Iris pigment epithelial cell (primary cell): ENCODE measurements around the gene ZBTB11.
"Not testable (repeated sequence)": the region's sequence is repeated elsewhere in the genome, so short reads cannot be mapped to it uniquely, and the experiment has no call there.

Experiments used
- DNase-seq: peaks from one replicate; pipeline ENCODE4 v3.0.0-alpha.2; 2011; ENCODE audit warnings: low read depth

ZBTB11 gene

GRCh38 chr3:101676765-101677435 is at the start of gene ZBTB11:
Gene ZBTB11, minus strand, starts transcription at chr3:101677132. Its CDS starts 218 bp downstream, at chr3:101676914.
- DNase-seq, result peak; percentile 100

- no peak for DNase-seq
Measured at GRCh38 chr3:101725890-101726275, 49.0 kb upstream of the ZBTB11 start.

- no peak for DNase-seq
Measured at GRCh38 chr3:101725194-101725889, 48.4 kb upstream of the ZBTB11 start.

- DNase-seq, result peak; percentile 97
Measured at GRCh38 chr3:101724329-101725193, 47.6 kb upstream of the ZBTB11 start, which contains the start of gene CEP97. Gene CEP97, plus strand, starts transcription at chr3:101724614. Its CDS starts 63 bp downstream, at chr3:101724677.

- DNase-seq, result no peak
Measured at GRCh38 chr3:101722394-101723173, 45.7 kb upstream of the ZBTB11 start.

GRCh38 chr3:101720851-101721840 is 44.2 kb upstream of the ZBTB11 start:
- DNase-seq, result no peak

- DNase-seq, result no peak
Measured at GRCh38 chr3:101719604-101720185, 42.8 kb upstream of the ZBTB11 start.

GRCh38 chr3:101718455-101718854 is 41.5 kb upstream of the ZBTB11 start:
- no peak for DNase-seq

- no peak for DNase-seq
Measured at GRCh38 chr3:101709126-101709525, 32.2 kb upstream of the ZBTB11 start.

- DNase-seq, result not testable (repeated sequence)
Measured at GRCh38 chr3:101704639-101705038, 27.7 kb upstream of the ZBTB11 start.

GRCh38 chr3:101703169-101703568 is 26.2 kb upstream of the ZBTB11 start:
- no peak for DNase-seq

GRCh38 chr3:101702726-101703125 is 25.8 kb upstream of the ZBTB11 start:
- DNase-seq, result no peak

GRCh38 chr3:101701696-101702634 is 25.0 kb upstream of the ZBTB11 start:
- no peak for DNase-seq

GRCh38 chr3:101695779-101696372 is 18.9 kb upstream of the ZBTB11 start:
- DNase-seq, result peak; percentile 55

GRCh38 chr3:101694836-101695235 is 17.9 kb upstream of the ZBTB11 start:
- not testable (repeated sequence) for DNase-seq

GRCh38 chr3:101693540-101693939 is 16.6 kb upstream of the ZBTB11 start:
- DNase-seq, result peak; percentile 61

- DNase-seq, result peak; percentile 22
Measured at GRCh38 chr3:101691685-101692671, 15.0 kb upstream of the ZBTB11 start.
